IPS-18c (cell line): Measurements from ENCODE around the gene TSPOAP1.

Source experiments
- H3K4me3 ChIP-seq: 2 replicates; pipeline ENCODE4 v1.7.0; 2013; ENCODE audit warnings: low read depth, mild to moderate bottlenecking, low read length, moderate library complexity; ENCODE audit not compliant: insufficient read depth
- H3K9me3 ChIP-seq: one replicate; pipeline ENCODE4 v1.6.1; 2013; ENCODE audit warnings: mild to moderate bottlenecking, low read length, moderate library complexity; ENCODE audit not compliant: control insufficient read depth, insufficient read depth

Gene TSPOAP1

DNA sequence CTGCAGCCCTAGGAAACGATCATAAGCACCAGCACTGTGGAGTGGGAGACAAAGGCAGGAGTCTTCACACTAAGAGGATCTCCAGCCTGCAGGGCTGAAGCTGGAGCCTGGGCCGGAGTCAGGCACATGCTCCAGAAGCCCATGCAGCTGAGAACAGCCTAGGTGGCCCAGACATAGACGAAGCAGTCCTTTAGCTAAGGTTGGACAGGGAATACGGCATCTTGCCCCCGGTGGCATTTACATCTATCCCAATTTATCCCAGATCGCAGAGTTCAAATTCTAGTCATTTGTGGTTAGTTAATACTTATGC, 13.9 kb downstream of the TSPOAP1 start:
- no peaks in the 10 kb centered on the region for H3K9me3 ChIP-seq
- no peak overlapping the region for H3K4me3 ChIP-seq

DNA sequence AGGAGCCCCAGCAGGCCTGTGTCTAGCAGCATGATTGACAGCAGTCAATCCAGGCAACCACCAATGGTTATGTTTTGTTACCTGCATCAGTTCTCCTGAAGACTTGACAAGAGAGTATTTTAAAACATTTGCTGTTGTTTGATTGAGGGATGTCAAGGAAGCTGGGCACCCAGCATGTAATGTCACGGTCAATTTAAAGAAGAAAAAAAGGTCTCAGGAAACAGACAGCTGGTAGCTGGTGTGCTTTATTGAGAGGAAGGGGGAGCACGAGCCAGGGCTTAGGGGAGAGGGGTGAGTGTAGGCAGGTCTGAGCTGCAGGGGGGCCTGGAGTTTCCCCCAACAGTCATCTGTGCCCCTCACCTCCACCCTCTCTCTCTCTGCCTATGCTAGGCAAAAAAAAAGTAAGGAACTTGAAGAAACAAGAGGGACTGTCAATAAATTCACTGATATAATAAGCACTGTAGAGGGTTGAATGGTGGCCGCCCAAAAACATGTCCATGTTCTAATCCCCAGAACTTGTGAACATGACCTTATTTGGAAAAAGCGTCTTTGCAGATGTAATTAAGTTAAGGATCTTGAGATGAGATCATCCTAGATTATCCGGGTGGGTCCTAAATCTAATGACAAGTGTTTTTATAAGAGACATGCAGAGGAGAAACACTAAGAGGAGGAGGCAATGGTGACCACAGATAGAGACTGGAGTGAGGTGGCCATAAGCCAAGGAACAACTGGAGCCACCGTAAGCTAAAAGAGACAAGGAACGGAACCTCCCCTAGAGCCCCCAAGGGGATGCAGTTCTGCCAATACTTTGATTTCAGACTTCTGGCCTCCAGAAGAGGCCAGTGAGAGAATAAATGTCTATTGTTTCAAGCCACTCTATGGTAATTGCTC, 14.5 kb downstream of the TSPOAP1 start:
- H3K4me3 ChIP-seq: no peak overlapping the region
- H3K9me3 ChIP-seq: no peaks in the 10 kb centered on the region

DNA sequence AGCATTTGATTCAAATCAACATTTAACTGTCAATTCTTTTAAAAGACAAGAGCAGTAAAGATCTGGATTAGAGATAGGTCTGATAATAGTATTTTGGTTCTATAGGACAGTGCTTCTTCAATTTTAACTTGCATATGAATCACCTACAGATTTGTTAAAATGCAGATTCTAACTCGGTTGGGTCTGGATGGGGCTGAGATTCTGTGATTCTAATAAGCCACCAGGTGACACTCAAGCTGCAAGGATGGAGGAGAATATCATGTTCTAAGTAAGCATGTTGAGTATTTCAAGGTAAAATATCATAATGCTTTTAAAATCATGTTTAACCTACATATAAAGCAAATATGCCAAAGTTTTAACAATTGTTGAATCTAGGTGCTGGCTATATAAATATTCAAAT, 15.8 kb downstream of the TSPOAP1 start:
- Histone ChIP-seq H3K9me3 (no peaks in the 10 kb centered on the region), H3K4me3 (no peak overlapping the region)

DNA sequence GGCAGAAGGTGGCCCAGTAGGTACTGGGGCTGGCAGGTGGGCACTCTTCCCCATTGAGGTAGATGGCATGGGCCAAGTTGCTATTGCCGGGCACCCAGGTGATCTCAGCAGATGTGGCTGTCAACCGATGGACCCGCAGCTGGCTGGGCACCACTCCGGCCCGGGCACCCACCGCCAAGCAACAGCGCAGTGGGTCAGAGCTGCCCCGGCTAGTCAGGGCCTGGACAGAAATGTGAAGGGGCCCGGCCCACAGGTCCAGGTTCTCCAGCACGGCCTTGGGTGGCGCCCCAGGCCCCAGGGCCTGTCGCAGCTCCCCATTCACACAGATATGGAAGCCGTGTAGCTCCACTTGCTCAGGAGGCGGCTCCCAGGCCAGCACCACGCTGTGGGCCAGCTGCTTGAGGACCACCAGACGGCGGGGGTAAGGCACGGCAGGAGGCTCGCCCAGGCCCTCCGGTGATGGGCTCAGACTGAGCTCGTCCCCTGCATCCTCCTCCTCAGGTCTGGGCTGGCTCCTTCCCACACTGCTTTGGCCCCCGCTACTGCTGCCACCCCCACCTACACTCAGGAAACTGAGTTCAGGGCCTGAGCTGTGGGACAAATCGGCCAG, 16.5 kb downstream of the TSPOAP1 start:
- H3K4me3 ChIP-seq: no peak overlapping the region
- no peaks in the 10 kb centered on the region for H3K9me3 ChIP-seq

DNA sequence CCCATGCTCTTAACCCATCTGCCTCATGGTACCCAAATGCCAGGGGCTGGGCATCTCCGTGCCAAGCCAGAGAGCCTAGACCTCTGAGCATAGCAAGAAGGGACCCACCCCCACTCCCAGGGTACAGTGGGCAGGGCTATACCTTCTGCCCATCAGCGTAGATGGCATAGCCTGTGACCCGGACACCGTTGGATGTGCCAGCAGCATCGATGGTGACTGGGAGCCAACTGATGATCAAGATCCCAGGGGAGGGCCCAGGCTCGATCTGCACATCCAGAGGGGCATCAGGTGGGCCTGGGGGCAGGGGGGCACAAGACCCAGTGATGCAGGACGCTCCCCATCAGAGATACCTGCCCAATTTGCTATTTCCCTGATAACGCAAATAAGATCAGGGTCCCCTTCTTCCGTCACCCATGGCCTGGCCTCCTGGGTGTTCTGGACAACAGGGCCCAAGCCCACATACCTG, 17.1 kb downstream of the TSPOAP1 start:
- H3K4me3 ChIP-seq: no peak overlapping the region

DNA sequence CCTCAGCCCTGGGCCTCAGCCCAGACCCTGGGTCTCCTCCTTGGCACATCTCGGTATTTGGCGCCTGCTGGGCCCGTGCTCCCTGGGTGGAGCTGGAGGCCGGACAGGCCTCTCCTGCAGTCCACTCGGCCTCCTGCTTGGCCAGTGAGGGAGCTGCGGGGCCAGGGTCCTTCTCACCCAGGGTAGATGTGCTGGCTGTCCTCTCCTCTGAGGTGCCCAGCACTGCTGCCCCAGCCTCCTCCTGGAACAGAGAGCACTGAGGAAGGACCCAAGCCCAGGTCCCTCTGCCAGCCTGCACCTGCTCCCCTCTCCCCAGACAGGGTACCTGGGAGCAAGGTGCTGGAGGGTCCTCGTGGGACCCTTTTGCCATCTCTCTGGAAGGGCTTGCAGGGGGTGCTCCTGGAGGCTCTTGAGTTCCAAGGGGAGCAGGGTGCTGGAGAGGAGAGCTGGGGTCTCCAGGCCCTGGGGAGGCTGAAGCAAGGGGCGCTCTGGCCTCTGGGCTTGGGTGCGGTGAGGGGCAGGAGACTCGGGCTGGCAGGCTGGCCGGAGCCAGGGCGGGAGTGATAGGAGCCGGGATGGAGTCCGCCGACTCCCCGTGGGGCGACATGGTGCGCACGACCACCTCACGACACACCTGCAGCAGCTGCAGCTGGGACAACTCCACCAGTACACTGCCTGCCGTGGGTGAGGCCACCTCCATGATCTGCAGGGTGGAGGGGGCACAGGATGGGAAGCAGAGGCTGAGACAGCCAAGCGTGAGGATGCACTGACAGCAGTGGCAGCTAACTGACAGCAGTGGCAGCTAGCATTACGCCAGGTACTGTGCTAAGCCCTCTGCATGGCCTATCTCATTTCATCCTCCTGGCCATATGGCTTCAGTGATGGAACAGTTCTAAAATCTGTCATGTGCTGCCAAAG, 17.8 kb downstream of the TSPOAP1 start:
- no peak overlapping the region for H3K4me3 ChIP-seq
- no peaks in the 10 kb centered on the region for H3K9me3 ChIP-seq

More for the DNA sequence above, 17.1 kb downstream of the TSPOAP1 start:
- H3K9me3 ChIP-seq: no peaks in the 10 kb centered on the region

DNA sequence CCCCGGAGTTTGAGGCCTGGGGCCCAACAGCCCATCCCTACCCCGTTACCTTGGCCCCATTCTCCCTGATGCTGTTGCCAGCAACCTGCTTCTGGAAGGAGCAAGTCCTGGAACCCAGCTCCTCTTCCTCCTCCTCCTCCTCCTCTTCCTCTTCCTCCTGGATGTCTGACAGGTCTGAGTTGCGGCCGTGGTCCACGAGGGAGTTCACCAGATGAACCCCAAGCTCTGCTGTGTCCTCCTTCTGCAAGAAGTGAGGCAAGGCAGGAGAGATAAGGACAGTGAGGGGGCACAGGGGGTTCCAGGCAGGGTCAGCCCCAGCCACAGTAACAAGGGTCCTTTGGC, 18.7 kb downstream of the TSPOAP1 start:
- no peak overlapping the region for H3K4me3 ChIP-seq
- H3K9me3 ChIP-seq: no peaks in the 10 kb centered on the region

DNA sequence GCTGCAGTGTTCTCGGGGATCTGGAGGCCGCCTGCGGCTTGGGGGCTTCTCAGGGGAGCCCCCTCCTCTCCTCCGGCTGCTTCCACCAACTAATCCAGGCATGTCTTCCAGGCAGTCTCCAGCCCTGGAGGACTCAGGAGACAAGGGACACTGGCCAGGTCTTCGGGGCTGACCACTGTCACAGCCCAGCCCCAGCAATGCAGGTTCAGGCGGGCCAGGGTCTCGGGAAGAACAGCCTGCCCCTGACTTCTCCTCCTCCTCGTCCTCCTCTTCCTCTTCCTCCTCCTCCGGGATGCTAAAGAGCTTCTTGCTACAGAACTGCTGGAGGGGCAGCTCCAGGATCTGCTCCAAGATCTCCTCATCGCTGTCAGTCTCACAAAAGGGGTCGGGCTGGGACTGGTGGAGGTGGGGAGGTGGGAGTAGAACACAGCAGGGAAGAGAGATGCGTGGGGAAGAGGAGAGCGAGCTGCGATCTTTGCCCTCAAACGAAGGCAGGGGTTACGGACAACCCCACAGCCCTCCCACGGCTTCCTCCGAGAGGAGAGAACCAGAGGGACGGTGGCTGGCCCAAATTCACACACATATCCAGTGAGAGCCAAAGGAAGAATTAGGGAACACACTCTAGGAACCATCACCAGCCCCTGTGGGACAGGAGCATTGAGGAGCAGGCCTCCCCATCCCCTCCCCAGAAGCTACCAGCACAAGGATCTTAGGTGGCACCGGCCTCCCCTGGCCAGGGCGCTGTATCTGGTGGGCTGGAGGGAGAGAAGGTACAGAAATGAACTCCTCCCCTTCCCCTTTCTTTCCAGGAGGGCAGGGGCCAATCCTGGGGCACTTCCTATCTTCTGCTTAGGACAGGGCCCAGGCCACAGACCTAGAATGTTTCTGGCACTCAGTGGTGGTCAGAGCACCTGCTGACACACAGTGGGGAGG, 19.3 kb downstream of the TSPOAP1 start:
- Histone ChIP-seq H3K9me3 (no peaks in the 10 kb centered on the region), H3K4me3 (no peak overlapping the region)

DNA sequence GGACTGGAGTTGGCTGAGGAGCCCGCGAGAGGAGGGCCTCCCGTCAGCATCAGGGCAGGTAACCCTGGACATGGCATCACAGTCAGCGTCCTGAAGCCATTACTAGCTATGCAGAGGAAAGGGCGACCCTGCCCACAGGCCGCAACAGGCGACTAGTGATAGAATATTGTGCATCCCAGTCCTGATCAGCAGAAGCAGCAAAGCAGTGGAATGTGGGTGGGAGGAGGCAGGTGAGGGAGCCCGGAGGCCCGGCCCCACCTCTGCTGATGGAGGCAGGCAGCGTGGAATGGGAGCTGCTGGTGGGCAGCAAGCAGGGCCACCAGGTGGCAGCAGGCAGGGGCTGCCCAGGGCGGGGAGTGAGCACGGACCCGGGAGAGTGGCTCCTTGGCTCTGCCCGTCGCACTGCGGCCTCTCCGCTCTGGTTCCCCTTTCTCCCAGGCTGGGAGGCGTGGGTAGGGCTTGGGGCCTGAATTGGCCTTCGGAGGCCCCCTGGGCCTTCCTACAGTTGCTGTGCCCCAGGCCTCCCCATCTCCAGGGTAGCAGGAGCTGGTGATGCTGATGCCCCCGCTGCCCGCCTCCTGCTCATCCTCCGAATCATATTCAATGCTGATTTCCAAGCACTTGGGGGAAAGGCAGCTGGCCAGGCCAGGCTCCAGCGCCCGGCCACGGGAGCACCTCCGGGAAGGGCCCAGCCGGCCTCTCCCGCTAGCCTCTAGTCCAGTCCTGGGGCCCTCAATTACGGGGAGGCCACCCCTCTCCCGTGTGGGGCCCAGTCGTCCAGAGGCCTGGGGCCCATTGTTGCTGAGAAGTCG, 20.2 kb downstream of the TSPOAP1 start:
- no peak overlapping the region for H3K4me3 ChIP-seq

DNA sequence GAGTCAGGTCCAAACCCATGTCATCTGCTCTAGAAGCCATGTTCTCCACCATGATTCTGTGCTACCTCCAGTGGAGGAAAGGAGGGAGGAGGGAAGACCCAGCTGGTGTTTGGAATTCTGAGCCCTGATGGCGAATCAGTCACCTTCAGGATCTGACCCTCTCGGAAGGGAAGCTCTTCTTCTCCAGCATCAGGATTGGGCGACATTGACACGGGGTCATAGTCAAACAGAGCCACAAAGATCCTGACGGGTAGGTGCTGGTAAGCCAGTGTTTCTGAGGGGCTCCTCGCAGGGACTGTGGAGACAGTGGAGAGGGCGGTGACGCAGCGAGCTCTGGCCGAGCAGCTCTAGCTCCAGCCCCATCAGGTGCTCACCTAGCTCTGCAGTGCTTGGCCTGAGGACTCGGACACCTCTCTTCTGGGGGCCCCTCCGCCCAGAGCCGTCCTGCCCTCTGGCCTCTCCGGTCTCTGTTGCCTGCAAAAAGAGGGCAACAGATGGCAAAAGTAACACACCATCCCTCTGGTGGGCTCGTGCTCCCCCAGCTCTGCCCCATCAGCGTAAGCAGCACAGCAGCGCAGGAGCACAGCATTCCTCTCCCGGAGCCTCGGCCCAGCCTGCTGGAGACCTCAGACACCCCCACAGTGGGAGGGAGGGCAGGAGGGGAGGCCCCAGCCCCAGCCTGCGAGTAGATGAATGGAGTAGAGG, 21.0 kb downstream of the TSPOAP1 start:
- H3K4me3 ChIP-seq: no peak overlapping the region
- no peaks in the 10 kb centered on the region for H3K9me3 ChIP-seq

More for the DNA sequence above, 20.2 kb downstream of the TSPOAP1 start:
- H3K9me3 ChIP-seq: no peaks in the 10 kb centered on the region

DNA sequence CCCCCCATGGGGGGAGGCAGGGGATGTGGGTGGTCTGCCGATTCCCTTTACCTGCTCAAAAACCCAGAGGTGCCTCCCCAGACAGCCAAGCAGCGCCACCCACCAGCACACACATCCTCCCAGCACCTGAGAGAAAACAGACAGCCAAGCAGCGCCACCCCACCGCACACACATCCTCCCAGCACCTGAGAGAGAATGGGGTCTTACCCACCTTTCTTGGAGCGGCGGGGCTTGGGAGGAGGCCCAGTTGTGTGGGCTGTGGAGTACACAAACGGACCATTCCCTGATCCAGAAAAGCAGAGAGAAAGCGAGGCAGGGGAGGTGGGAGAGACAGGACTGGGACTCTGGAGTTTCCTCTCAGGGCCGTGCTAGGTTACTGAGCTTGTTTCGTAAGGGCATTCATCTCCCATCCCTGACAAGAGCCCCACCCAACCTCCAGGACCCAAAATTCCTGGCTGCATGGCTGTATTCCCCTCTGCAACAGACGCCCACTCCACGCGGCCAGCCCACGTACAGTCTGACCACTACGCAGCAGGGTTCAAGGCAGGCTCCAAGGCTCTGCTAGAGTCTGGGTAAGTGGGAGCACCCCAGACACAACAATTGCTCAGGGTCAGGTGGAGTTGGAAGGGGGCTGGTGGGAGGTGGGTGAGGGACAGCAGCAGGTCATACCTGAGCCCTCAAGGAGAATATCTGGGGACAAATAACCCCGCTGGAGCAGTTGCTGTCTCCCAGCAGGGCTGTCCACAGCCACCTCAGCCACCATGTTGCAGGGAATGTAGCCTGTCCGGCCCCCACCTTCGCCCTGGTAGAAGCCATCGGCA, 22.3 kb downstream of the TSPOAP1 start:
- no peaks in the 10 kb centered on the region for H3K9me3 ChIP-seq
- no peak overlapping the region for H3K4me3 ChIP-seq

DNA sequence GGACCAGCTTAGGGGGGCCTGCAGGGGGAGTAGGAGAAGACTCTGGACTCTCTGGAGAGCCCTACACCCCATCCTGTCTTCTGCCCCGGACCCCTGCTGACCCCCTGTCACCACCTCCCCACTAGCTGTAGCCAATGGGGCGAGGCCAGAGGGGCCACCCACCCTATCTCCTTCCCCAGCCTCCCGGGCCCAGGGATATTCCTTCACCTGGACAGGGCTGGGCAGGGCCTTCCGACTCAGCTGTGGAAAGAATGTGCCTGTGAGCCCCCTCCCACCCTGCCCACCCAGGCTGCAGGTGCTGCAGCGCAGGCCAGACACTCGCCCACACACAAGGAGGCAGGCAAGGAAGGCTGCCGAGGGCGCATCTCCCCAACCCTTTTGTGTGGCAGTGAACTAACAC, 23.0 kb downstream of the TSPOAP1 start:
- Histone ChIP-seq H3K4me3 (no peak overlapping the region), H3K9me3 (no peaks in the 10 kb centered on the region)

DNA sequence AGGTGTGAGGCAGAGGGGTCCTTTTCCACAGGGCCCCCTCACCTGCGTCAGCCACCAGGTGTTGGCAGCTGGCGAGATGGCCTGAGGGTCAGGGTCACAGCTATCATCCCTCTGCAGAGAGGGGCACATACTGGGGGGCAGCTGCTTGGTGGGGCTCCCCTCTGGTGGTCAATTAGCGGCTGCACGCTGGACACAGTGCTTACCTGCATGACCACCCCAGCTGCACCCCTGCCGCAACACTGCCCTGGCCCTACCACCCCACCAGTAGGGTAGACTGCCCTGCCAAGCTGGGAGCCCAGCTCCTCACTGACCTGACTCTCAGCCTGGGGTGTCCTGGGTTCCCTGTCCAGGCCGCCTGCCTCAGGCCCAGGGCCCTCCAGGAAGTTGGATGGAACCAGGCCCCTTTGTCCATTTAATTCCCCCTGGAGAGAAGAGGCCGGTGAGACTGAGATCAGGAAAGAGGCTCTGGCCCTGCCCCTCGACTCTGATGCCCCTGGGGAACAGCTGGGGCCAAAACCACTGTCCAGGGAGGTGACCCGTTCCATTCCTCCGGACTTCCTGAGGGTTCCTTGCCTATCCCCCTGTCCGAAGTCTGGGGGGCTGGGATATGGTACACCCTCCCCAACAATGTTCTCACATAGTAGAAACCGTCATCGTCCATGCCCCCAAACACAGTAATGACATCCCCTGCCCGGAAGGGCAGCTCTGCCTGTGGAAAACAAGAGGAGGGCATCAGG, 23.7 kb downstream of the TSPOAP1 start:
- Histone ChIP-seq H3K4me3 (no peak overlapping the region), H3K9me3 (no peaks in the 10 kb centered on the region)

DNA sequence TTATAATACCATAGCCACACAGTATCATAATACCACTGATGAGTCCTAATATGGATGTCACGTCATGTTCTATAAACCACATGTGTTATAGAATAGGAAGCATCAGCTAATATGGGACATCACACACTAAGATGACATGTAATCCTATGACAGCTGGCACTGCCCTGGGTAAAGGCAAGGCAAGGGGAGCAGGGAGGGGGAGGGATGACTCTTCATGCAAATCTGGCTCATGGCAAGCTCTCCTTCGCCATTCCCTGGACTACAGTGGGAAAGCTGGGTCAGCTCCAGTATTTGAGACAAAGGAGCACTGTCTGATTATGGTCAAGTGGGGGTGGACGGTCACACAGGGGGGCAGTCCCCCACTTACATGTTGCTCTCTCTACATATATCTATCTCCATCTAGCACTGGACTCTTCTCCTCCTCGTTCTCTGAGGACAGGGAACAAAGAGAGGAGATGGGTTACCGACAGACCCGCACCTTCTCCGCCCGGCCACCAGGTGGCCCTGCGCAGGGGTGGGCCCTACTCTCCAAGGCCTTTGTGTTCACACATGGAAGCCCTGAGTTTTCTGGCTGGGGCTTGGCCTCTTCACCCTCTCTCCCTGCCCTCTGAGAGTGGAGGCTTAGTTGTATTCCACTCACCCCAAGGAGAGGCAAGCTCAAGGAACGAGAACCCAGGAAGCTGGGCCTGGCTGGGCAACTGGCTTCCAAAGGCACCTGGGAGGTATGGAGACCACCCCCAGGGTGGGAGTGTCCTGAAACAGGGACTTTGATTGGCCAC, 24.4 kb downstream of the TSPOAP1 start:
- H3K9me3 ChIP-seq: no peaks in the 10 kb centered on the region

More for the DNA sequence above, 24.4 kb downstream of the TSPOAP1 start:
- H3K4me3 ChIP-seq: no peak overlapping the region
